Thoracic aorta (tissue), 2 donors: ENCODE results near the gene GJA3. TPM values are rescaled to one million over a fixed set of nuclear protein-coding genes. Genes with fewer than 3 reads are reported as not detected.

ENCODE experiments used
- ATAC-seq: fragments of 150-250 bp; one replicate; pipeline ENCODE4 v1.8.0; 2017; ENCODE audit warnings: low read depth; ENCODE audit not compliant: insufficient number of reproducible peaks, low FRiP score
- DNase-seq: peaks from one replicate; pipeline ENCODE4 v3.0.0-alpha.2; 2020; ENCODE audit warnings: low spot score
- H3K27ac ChIP-seq, 2 donors: fragments of 200-600 bp; sonication (generic); 1 replicate in 1 of 2; 2 replicates in 1 of 2; pipeline ENCODE4 v1.5.1; 2016; ENCODE audit warnings: mild to moderate bottlenecking in 2 of 2, moderate library complexity in 2 of 2
- H3K27me3 ChIP-seq: fragments of 200-600 bp; sonication (generic); replicated peaks from 2 replicates; pipeline ENCODE4 v1.6.0; 2016; ENCODE audit warnings: mild to moderate bottlenecking; ENCODE audit not compliant: insufficient read depth
- H3K36me3 ChIP-seq: fragments of 200-600 bp; sonication (generic); one replicate; pipeline ENCODE4 v1.5.1; 2016
- H3K4me1 ChIP-seq, 2 donors: fragments of 200-600 bp; sonication (generic); 1 replicate in 1 of 2; 2 replicates in 1 of 2; pipeline versions ENCODE4 v1.5.1 to v1.6.0; 2016; ENCODE audit warnings: low read depth in 2 of 2, mild to moderate bottlenecking in 1 of 2; ENCODE audit not compliant: control insufficient read depth in 1 of 2
- H3K4me3 ChIP-seq: fragments of 200-600 bp; sonication (generic); 2 replicates; pipeline ENCODE4 v1.5.1; 2016; ENCODE audit warnings: mild to moderate bottlenecking
- H3K9me3 ChIP-seq: fragments of 200-600 bp; sonication (generic); 2 replicates; pipeline ENCODE4 v1.5.1; 2016
- CTCF ChIP-seq: fragments of 200-600 bp; sonication (generic); IDR thresholded peaks from one replicate; pipeline ENCODE4 v1.5.1; 2019; ENCODE audit warnings: antibody characterized with exemption
- total RNA-seq, 2 donors: library from RNA; depleted of rRNA; stranded (reverse); fragments of >200 nt; gene quantifications; one replicate each; pipeline versions ENCODE4 v1.1.0 to v1.2.3, GENCODE V29; 2016

GJA3 gene
- total RNA-seq, 2 donors from 2014 or later = under 0.01 TPM; not detected in 1

DNA sequence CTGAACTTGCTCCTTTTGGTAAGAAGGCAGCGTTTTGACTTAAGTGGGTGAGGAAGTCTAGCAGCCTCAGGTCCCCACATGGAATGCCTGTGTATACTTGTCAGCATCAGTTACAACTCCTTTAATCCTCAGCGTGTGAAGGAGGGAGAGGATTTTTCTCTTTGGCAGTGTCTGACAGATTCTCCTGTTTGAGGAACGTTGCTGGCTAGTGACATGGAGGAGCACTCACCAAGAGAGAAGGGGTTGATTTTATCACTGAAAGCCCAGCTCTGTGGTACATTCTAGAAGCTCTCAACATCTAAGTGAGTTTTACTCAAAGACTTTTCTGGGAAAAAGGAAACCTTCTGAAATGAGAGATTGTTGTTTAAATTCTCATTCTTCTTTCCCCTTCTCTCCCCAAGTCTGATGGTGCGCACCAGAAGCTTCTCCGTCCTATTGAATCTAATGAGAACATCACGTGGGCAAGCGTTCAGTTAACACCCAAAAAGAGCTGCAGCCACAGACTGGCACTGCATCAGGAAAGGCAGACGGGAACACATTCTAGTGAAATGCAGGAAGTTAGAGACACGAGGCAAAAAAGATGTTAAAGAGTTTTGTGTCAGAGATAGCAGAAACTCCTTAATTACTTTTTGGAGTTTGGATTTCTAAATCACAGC lies 58.2 kb downstream of the GJA3 start:
- Histone ChIP-seq H3K9me3 (no peaks in the 10 kb centered on the region), H3K4me3 (no peak overlapping the region), H3K4me1 (peaks cover 0 to 10% of the 10 kb centered on the region in 2 donors), H3K27me3 (no peaks in the 10 kb centered on the region), H3K36me3 (no peaks in the 10 kb centered on the region), H3K27ac (no peak overlapping the region)
- TF ChIP-seq CTCF = no peak
- no peak for DNase-seq
- no peak for ATAC-seq

- no peak for TF ChIP-seq CTCF
- H3K4me1 ChIP-seq = peaks cover 0 to 7% of the 10 kb centered on the region in 2 donors
- no peaks in the 10 kb centered on the region for H3K9me3 ChIP-seq
- no peaks in the 10 kb centered on the region for H3K27me3 ChIP-seq
- H3K36me3 ChIP-seq = no peaks in the 10 kb centered on the region
- DNase-seq = no peak
- ATAC-seq = no peak
- H3K4me3 ChIP-seq = no peak overlapping the region
- no peak overlapping the region for H3K27ac ChIP-seq
These were observed 59.2 kb downstream of the GJA3 start for GRCh38 chr13:20101467-20102316.

GRCh38 chr13:20099319-20099718 lies 61.5 kb downstream of the GJA3 start:
- TF ChIP-seq CTCF = no peak
- H3K4me3 ChIP-seq = no peak overlapping the region
- no peaks in the 10 kb centered on the region for H3K27me3 ChIP-seq
- no peaks in the 10 kb centered on the region for H3K9me3 ChIP-seq
- H3K4me1 ChIP-seq = no peaks in the 10 kb centered on the region
- DNase-seq (no peak), ATAC-seq (no peak)
- no peak overlapping the region for H3K27ac ChIP-seq
- H3K36me3 ChIP-seq = no peaks in the 10 kb centered on the region

DNA sequence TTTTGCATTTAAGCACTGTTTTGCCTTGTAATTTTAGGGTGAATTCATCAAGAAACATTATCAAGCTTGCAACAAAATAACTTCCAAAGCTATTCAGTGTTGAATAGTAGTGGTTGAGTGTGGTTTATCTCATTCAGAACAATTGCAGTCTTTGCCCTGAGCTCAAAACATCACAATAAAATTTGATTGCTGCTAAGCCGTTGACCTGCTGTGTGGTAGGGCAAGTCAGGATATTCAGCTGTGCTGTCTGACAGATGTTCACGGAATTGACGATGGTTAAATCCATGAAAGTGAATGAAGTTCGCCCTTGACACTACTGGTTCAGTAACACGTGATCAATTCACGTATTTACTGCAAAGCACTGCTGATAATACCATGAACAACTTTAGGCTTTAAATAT lies 66.9 kb downstream of the GJA3 start:
- no peak for ATAC-seq
- DNase-seq = no peak
- H3K9me3 ChIP-seq = no peaks in the 10 kb centered on the region

More for the DNA sequence above, 66.9 kb downstream of the GJA3 start:
- Histone ChIP-seq H3K4me1 (no peaks in the 10 kb centered on the region), H3K27ac (no peak overlapping the region), H3K4me3 (no peak overlapping the region), H3K27me3 (no peaks in the 10 kb centered on the region), H3K36me3 (no peaks in the 10 kb centered on the region)
- no peak for TF ChIP-seq CTCF
